GM12878 (cell line): ENCODE results near the gene NFATC1.

Source experiments
- BRCA1 ChIP-seq: IDR thresholded peaks from 2 replicates; pipeline ENCODE4 v1.6.1; 2011; ENCODE audit warnings: low read depth, low read length, improper control_type of control experiment
- CTCF ChIP-seq, 3 experiments: IDR thresholded peaks in 2 of 3; conservative IDR thresholded peaks in 1 of 3; 2 replicates each; pipeline ENCODE4 v1.5.1; 2011; ENCODE audit warnings: low read depth in 3 of 3, low read length in 3 of 3, mild to moderate bottlenecking in 3 of 3, control low read depth in 2 of 3, moderate library complexity in 2 of 3, inconsistent platforms in 1 of 3, mixed read lengths in 1 of 3; ENCODE audit not compliant: control insufficient read depth in 2 of 3, insufficient read depth in 1 of 3; ENCODE audit errors: extremely low read depth in 1 of 3
- ELK1 ChIP-seq: IDR thresholded peaks from 2 replicates; pipeline ENCODE4 v1.6.1; 2012; ENCODE audit warnings: low read depth, low read length, improper control_type of control experiment
- EP300 ChIP-seq, 2 experiments: fragments of 150-350 bp in 1 of 2; IDR thresholded peaks; 2 replicates each; pipeline ENCODE4 v1.6.1; 2011 to 2012; ENCODE audit warnings: low read depth in 2 of 2, low read length in 2 of 2, borderline replicate concordance in 1 of 2, improper control_type of control experiment in 1 of 2, inconsistent platforms in 1 of 2; ENCODE audit not compliant: control insufficient read depth in 1 of 2
- KDM1A ChIP-seq: fragments of 200-600 bp; sonication (generic); IDR thresholded peaks from 2 replicates; pipeline ENCODE4 v1.6.1; 2016; ENCODE audit warnings: borderline replicate concordance
- MAX ChIP-seq: IDR thresholded peaks from 2 replicates; pipeline ENCODE4 v1.6.1; 2012; ENCODE audit warnings: low read depth, low read length, improper control_type of control experiment
- MEF2A ChIP-seq: IDR thresholded peaks from 2 replicates; pipeline ENCODE4 v1.6.1; 2011; ENCODE audit warnings: low read depth, mild to moderate bottlenecking, low read length, moderate library complexity; ENCODE audit not compliant: insufficient read depth
- POLR2A ChIP-seq: IDR thresholded peaks from 2 replicates; pipeline ENCODE4 v1.6.1; 2011; ENCODE audit warnings: low read depth, mild to moderate bottlenecking, low read length
- POLR2AphosphoS5 ChIP-seq: IDR thresholded peaks from 2 replicates; pipeline ENCODE4 v1.6.1; 2011; ENCODE audit warnings: mild to moderate bottlenecking, low read length, inconsistent platforms
- YBX1 ChIP-seq: fragments of 450-650 bp; IDR thresholded peaks from 2 replicates; pipeline ENCODE4 v1.6.1; 2016; ENCODE audit warnings: antibody characterized with exemption

GRCh38 chr18:79577451-79578395 lies 182.0 kb downstream of the NFATC1 start:
- no peak for TF ChIP-seq POLR2AphosphoS5
- no peak for TF ChIP-seq MAX
- TF ChIP-seq YBX1 = no peak
- no peak for TF ChIP-seq CTCF (IDR thresholded peaks at IDR 0.05 in 2 of 3, conservative IDR thresholded peaks at IDR 0.05 in 1 of 3; ENCODE audit: control insufficient read depth in 2 of 3, extremely low read depth in 1 of 3, insufficient read depth in 1 of 3, low read depth in 3 of 3, low read length in 3 of 3)
- TF ChIP-seq MEF2A = no peak
- no peak for TF ChIP-seq BRCA1
- no peak for TF ChIP-seq POLR2A
- TF ChIP-seq EP300 (IDR thresholded peaks at IDR 0.05; ENCODE audit: borderline replicate concordance in 1 of 2, control insufficient read depth in 1 of 2, low read depth in 2 of 2, low read length in 2 of 2) = no peak
- TF ChIP-seq ELK1 = no peak
- TF ChIP-seq KDM1A = no peak
